HCT116 (cell line): Measurements from ENCODE around the gene EFS.

ENCODE experiments used
- CEBPB ChIP-seq: IDR thresholded peaks from 2 replicates; pipeline ENCODE4 v1.6.1; 2012; ENCODE audit warnings: low read depth
- EZH2phosphoT487 ChIP-seq: fragments of 200-600 bp; IDR thresholded peaks from 2 replicates; pipeline ENCODE4 v1.6.1; 2018; ENCODE audit warnings: antibody characterized with exemption, borderline replicate concordance
- POLR2A ChIP-seq: IDR thresholded peaks from 2 replicates; pipeline ENCODE4 v1.7.0; 2011; ENCODE audit warnings: borderline replicate concordance; ENCODE audit not compliant: insufficient read depth, insufficient read length; ENCODE audit errors: extremely low read depth
- RAD21 ChIP-seq: IDR thresholded peaks from 2 replicates; pipeline ENCODE4 v1.6.1; 2012; ENCODE audit warnings: low read depth, mild to moderate bottlenecking
- ZNF274 ChIP-seq: fragments of 200-500 bp; sonication (Bioruptor generic); IDR thresholded peaks from 2 replicates; pipeline ENCODE4 v1.6.1; 2014; ENCODE audit warnings: mild to moderate bottlenecking, low read depth, low read length, inconsistent platforms
- TF ChIP-seq, protein P1 (sequence below): IDR thresholded peaks from 2 replicates; pipeline ENCODE4 v1.6.1; 2012; ENCODE audit warnings: low read depth
- TF ChIP-seq, protein P2 (sequence below), 3 experiments: fragments of 200-600 bp in 1 of 3; sonication (generic) in 1 of 3; IDR thresholded peaks in 2 of 3; conservative IDR thresholded peaks in 1 of 3; 2 replicates each; pipeline ENCODE4 v1.5.1; 2012 to 2017; ENCODE audit warnings: low read depth in 2 of 3, low read length in 2 of 3, antibody characterized with exemption in 1 of 3, borderline replicate concordance in 1 of 3, control low read depth in 1 of 3, mild to moderate bottlenecking in 1 of 3, mixed read lengths in 1 of 3, mixed run types in 1 of 3, moderate library complexity in 1 of 3; ENCODE audit not compliant: insufficient read depth in 1 of 3

DNA sequence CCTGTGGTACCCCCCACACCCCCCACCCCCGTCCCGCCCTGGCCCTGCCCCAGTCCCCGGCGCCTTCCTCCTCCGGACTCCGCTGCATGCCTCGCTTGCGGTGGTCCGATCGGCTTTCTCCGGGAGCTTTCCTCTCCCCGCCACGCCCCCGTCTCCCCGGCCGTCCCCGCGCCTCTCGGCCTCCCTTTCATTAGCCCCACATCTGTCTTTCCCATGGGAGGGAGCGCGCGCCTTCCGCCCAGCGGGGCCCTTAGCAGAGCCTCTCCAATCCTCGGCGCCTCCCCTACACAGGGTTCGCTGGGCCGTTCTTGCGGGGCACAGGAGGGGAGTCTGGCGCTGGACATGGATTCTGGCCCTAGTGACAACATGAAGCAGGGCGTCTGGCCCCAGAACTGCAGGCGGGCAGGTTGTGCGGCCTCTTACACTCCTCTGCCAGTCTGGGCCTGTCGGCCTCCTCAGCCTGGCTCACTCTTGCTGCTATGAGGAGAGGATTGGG lies 1.5 kb upstream of the EFS start:
- TF ChIP-seq CEBPB: no peak
- TF ChIP-seq, protein P1, sequence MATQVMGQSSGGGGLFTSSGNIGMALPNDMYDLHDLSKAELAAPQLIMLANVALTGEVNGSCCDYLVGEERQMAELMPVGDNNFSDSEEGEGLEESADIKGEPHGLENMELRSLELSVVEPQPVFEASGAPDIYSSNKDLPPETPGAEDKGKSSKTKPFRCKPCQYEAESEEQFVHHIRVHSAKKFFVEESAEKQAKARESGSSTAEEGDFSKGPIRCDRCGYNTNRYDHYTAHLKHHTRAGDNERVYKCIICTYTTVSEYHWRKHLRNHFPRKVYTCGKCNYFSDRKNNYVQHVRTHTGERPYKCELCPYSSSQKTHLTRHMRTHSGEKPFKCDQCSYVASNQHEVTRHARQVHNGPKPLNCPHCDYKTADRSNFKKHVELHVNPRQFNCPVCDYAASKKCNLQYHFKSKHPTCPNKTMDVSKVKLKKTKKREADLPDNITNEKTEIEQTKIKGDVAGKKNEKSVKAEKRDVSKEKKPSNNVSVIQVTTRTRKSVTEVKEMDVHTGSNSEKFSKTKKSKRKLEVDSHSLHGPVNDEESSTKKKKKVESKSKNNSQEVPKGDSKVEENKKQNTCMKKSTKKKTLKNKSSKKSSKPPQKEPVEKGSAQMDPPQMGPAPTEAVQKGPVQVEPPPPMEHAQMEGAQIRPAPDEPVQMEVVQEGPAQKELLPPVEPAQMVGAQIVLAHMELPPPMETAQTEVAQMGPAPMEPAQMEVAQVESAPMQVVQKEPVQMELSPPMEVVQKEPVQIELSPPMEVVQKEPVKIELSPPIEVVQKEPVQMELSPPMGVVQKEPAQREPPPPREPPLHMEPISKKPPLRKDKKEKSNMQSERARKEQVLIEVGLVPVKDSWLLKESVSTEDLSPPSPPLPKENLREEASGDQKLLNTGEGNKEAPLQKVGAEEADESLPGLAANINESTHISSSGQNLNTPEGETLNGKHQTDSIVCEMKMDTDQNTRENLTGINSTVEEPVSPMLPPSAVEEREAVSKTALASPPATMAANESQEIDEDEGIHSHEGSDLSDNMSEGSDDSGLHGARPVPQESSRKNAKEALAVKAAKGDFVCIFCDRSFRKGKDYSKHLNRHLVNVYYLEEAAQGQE: no peak
- no peak for TF ChIP-seq ZNF274
- TF ChIP-seq, protein P2, sequence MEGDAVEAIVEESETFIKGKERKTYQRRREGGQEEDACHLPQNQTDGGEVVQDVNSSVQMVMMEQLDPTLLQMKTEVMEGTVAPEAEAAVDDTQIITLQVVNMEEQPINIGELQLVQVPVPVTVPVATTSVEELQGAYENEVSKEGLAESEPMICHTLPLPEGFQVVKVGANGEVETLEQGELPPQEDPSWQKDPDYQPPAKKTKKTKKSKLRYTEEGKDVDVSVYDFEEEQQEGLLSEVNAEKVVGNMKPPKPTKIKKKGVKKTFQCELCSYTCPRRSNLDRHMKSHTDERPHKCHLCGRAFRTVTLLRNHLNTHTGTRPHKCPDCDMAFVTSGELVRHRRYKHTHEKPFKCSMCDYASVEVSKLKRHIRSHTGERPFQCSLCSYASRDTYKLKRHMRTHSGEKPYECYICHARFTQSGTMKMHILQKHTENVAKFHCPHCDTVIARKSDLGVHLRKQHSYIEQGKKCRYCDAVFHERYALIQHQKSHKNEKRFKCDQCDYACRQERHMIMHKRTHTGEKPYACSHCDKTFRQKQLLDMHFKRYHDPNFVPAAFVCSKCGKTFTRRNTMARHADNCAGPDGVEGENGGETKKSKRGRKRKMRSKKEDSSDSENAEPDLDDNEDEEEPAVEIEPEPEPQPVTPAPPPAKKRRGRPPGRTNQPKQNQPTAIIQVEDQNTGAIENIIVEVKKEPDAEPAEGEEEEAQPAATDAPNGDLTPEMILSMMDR (IDR thresholded peaks at IDR 0.05 in 2 of 3, conservative IDR thresholded peaks at IDR 0.05 in 1 of 3; ENCODE audit: borderline replicate concordance in 1 of 3, insufficient read depth in 1 of 3, low read depth in 2 of 3, low read length in 2 of 3): no peak
- no peak for TF ChIP-seq RAD21
- no peak for TF ChIP-seq POLR2A
- no peak for TF ChIP-seq EZH2phosphoT487
